ENCODE data around the gene MBD5.

MBD5 gene

GRCh38 chr2:148486655-148487054, 465.8 kb downstream of the MBD5 start:
- no peak for TF ChIP-seq CTCF (IDR thresholded peaks at IDR 0.05; ENCODE audit: insufficient read depth, low read length, poor library complexity, severe bottlenecking)
- DNase-seq (ENCODE audit: extremely low read depth, insufficient read length): no peak
- H3K36me3 ChIP-seq (ENCODE audit: control insufficient read depth, insufficient read depth, low read length): peaks cover 3% of the 10 kb centered on the region
- H3K4me3 ChIP-seq (replicated peaks; ENCODE audit: low read depth, low read length): no peak overlapping the region
- H3K27me3 ChIP-seq (replicated peaks; ENCODE audit: control insufficient read depth, insufficient read depth, low read length): no peaks in the 10 kb centered on the region

- no peak for TF ChIP-seq CTCF (IDR thresholded peaks at IDR 0.05; ENCODE audit: insufficient read depth, low read length, poor library complexity, severe bottlenecking)
- Histone ChIP-seq H3K27me3 (replicated peaks; ENCODE audit: control insufficient read depth, insufficient read depth, low read length) (no peaks in the 10 kb centered on the region), H3K4me3 (replicated peaks; ENCODE audit: low read depth, low read length) (no peak overlapping the region), H3K36me3 (ENCODE audit: control insufficient read depth, insufficient read depth, low read length) (peaks cover 3% of the 10 kb centered on the region)
- DNase-seq (ENCODE audit: extremely low read depth, insufficient read length): no peak
Measured at GRCh38 chr2:148487439-148487838, 466.5 kb downstream of the MBD5 start.

- peaks cover 3% of the 10 kb centered on the region for H3K36me3 ChIP-seq (ENCODE audit: control insufficient read depth, insufficient read depth, low read length)
- TF ChIP-seq CTCF (IDR thresholded peaks at IDR 0.05; ENCODE audit: insufficient read depth, low read length, poor library complexity, severe bottlenecking): no peak
Measured at GRCh38 chr2:148490840-148491439, 470.0 kb downstream of the MBD5 start.

GRCh38 chr2:148493822-148494563, 473.1 kb downstream of the MBD5 start:
- Histone ChIP-seq H3K27me3 (replicated peaks; ENCODE audit: control insufficient read depth, insufficient read depth, low read length) (no peaks in the 10 kb centered on the region), H3K36me3 (ENCODE audit: control insufficient read depth, insufficient read depth, low read length) (peaks cover 3% of the 10 kb centered on the region), H3K4me3 (replicated peaks; ENCODE audit: low read depth, low read length) (no peak overlapping the region)
- TF ChIP-seq CTCF (IDR thresholded peaks at IDR 0.05; ENCODE audit: insufficient read depth, low read length, poor library complexity, severe bottlenecking): no peak
- DNase-seq (ENCODE audit: extremely low read depth, insufficient read length): no peak

More at GRCh38 chr2:148490840-148491439, 470.0 kb downstream of the MBD5 start:
- no peak for DNase-seq (ENCODE audit: extremely low read depth, insufficient read length)
- Histone ChIP-seq H3K27me3 (replicated peaks; ENCODE audit: control insufficient read depth, insufficient read depth, low read length) (no peaks in the 10 kb centered on the region), H3K4me3 (replicated peaks; ENCODE audit: low read depth, low read length) (no peak overlapping the region)

- no peak for DNase-seq (ENCODE audit: extremely low read depth, insufficient read length)
Measured at GRCh38 chr2:148495586-148495985, 474.7 kb downstream of the MBD5 start.

More at GRCh38 chr2:148495586-148495985, 474.7 kb downstream of the MBD5 start:
- Histone ChIP-seq H3K36me3 (ENCODE audit: control insufficient read depth, insufficient read depth, low read length) (no peaks in the 10 kb centered on the region; the same call in 1 of the 2 replicates), H3K27me3 (replicated peaks; ENCODE audit: control insufficient read depth, insufficient read depth, low read length) (no peaks in the 10 kb centered on the region), H3K4me3 (replicated peaks; ENCODE audit: low read depth, low read length) (no peak overlapping the region)
- TF ChIP-seq CTCF (IDR thresholded peaks at IDR 0.05; ENCODE audit: insufficient read depth, low read length, poor library complexity, severe bottlenecking): no peak

All from GM06990 (cell line).